ENCODE results near the gene ZNF236. TPM values are rescaled to one million over a fixed set of nuclear protein-coding genes. Genes with fewer than 3 reads are reported as not detected.

Gene ZNF236
- total RNA-seq, 1 experiment from 2014 or later, result 14.9 TPM

DNA sequence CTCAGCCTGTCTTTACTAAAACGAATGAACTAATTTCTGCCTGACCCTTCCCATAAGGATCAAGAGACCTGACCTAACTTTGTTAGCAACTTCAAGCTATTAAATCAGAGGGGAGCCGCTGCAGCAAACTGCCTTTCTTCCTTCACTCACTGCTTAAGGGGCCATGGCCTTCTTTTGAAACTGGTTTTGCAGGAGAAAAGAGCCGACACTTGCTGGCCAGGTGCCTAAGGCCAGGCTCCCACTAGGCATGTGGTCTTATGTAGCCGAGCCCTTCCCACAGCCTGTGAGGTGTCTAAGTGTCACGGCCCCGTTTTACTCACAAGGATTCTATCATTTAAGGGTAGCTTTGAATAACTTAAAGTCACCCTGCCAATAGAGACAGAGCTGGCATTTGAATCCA lies 130.8 kb downstream of the ZNF236 start:
- Histone ChIP-seq H3K36me3 (ENCODE audit: control insufficient read depth, insufficient read depth, low read length) (no peaks in the 10 kb centered on the region), H3K4me3 (ENCODE audit: low read depth, low read length) (no peak overlapping the region), H3K27me3 (replicated peaks; ENCODE audit: control insufficient read depth, insufficient read depth, low read length) (no peaks in the 10 kb centered on the region), H3K4me1 (no peaks in the 10 kb centered on the region), H3K9me3 (no peaks in the 10 kb centered on the region)
- CTCF ChIA-PET, result no interaction called here
- H3K4me1 Mint-ChIP-seq (ENCODE audit: low read depth, unreplicated experiment), result no peaks in the 10 kb centered on the region
- POLR2A ChIA-PET, result no interaction called here
- no peaks in the 10 kb centered on the region for H3K9me3 Mint-ChIP-seq (ENCODE audit: unreplicated experiment)
- no peaks in the 10 kb centered on the region for H3K27me3 Mint-ChIP-seq (ENCODE audit: insufficient read depth, unreplicated experiment)
- TF ChIP-seq, protein P1, sequence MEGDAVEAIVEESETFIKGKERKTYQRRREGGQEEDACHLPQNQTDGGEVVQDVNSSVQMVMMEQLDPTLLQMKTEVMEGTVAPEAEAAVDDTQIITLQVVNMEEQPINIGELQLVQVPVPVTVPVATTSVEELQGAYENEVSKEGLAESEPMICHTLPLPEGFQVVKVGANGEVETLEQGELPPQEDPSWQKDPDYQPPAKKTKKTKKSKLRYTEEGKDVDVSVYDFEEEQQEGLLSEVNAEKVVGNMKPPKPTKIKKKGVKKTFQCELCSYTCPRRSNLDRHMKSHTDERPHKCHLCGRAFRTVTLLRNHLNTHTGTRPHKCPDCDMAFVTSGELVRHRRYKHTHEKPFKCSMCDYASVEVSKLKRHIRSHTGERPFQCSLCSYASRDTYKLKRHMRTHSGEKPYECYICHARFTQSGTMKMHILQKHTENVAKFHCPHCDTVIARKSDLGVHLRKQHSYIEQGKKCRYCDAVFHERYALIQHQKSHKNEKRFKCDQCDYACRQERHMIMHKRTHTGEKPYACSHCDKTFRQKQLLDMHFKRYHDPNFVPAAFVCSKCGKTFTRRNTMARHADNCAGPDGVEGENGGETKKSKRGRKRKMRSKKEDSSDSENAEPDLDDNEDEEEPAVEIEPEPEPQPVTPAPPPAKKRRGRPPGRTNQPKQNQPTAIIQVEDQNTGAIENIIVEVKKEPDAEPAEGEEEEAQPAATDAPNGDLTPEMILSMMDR (IDR thresholded peaks at IDR 0.05; ENCODE audit: insufficient read depth in 1 of 2, low read depth in 1 of 2, low read length in 1 of 2, severe bottlenecking in 1 of 2, unreplicated experiment in 1 of 2), result no peak
- no peak overlapping the region for H3K4me3 Mint-ChIP-seq (ENCODE audit: unreplicated experiment)
- H3K36me3 Mint-ChIP-seq (ENCODE audit: insufficient read depth, unreplicated experiment), result no peaks in the 10 kb centered on the region
- BruUV-seq (replicated peaks), result no TSS peak
- intact Hi-C loops (cut with micrococcal nuclease; ENCODE audit: unreplicated experiment), result no loop called here
- no peak for DNase-seq
- no peak overlapping the region for H3K27ac Mint-ChIP-seq (ENCODE audit: unreplicated experiment)

DNA sequence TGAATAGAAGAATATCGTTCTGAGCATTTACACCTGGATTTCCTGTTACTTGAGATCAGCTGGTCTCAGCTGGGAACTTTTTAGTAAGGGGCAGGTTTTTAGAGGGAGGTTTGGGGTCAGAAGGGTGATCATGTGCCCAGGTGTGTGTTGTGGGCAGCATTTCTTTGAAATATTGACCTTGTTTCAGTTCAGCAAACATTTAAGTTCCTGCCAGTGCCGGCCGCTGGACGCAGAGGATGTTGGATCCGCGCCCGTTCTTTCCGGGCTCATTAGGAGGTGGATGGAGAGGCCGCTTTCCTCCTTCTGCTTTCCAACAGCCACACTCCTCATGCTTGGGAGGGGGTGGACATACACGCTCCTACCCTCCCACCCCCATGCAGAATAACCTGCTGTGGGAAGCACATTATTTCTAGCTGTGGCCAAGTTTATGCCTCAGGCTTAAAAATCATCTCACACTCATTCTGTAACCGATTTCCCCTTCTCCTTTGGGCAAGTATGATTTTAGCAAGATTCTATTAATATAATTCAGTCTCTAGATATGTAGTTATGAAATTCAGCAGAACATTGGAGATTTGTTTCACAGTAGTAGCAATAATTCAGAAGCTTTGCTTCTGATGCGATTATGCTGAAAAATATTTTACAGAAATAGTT lies 131.4 kb downstream of the ZNF236 start:
- H3K9me3 ChIP-seq, result no peaks in the 10 kb centered on the region
- Mint-ChIP-seq H3K36me3 (ENCODE audit: insufficient read depth, unreplicated experiment) (no peaks in the 10 kb centered on the region), H3K27me3 (ENCODE audit: insufficient read depth, unreplicated experiment) (no peaks in the 10 kb centered on the region), H3K4me3 (ENCODE audit: unreplicated experiment) (no peak overlapping the region), H3K4me1 (ENCODE audit: low read depth, unreplicated experiment) (no peaks in the 10 kb centered on the region), H3K9me3 (ENCODE audit: unreplicated experiment) (no peaks in the 10 kb centered on the region), H3K27ac (ENCODE audit: unreplicated experiment) (no peak overlapping the region)
- H3K4me1 ChIP-seq, result no peaks in the 10 kb centered on the region
- H3K27me3 ChIP-seq (replicated peaks; ENCODE audit: control insufficient read depth, insufficient read depth, low read length), result no peaks in the 10 kb centered on the region
- ChIA-PET POLR2A (no interaction called here), CTCF (no interaction called here)
- intact Hi-C loops (cut with micrococcal nuclease; ENCODE audit: unreplicated experiment), result no loop called here
- DNase-seq, result no peak
- TF ChIP-seq, protein P1 (IDR thresholded peaks at IDR 0.05; ENCODE audit: insufficient read depth in 1 of 2, low read depth in 1 of 2, low read length in 1 of 2, severe bottlenecking in 1 of 2, unreplicated experiment in 1 of 2), result no peak
- BruUV-seq (replicated peaks), result no TSS peak
- no peak overlapping the region for H3K4me3 ChIP-seq (ENCODE audit: low read depth, low read length)
- H3K36me3 ChIP-seq (ENCODE audit: control insufficient read depth, insufficient read depth, low read length), result no peaks in the 10 kb centered on the region

DNA sequence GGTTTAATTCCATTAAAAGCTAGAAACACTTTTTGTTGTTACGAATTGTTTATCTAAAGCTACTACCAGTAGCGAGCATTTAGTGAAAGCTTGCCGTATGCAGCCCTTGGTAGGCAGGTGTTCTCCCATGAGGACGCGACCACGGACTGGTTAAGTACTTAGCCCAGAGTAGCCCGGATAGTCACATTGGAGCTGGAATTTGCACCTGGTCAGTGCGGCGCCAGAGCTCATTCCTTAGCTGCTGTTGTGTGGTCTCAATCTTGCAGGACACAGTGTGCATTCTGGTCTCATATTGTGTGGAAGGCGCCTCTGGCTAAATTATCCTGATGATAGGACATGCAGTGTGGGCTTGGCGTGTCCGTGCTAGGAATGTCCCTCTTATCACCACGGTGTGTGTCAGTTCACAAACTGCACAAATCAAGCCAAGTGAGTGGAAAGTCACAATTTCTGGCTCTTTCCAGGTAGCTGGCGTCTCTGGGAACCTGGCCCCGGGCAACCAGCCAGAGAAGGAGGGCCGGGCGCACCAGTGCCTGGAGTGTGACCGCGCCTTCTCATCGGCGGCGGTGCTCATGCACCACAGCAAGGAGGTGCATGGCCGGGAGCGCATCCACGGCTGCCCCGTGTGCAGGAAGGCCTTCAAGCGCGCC lies 133.3 kb downstream of the ZNF236 start:
- BruUV-seq (replicated peaks), result no TSS peak
- Mint-ChIP-seq H3K36me3 (ENCODE audit: insufficient read depth, unreplicated experiment) (peaks cover 10% of the 10 kb centered on the region), H3K27ac (ENCODE audit: unreplicated experiment) (no peak overlapping the region), H3K27me3 (ENCODE audit: insufficient read depth, unreplicated experiment) (no peaks in the 10 kb centered on the region), H3K9me3 (ENCODE audit: unreplicated experiment) (no peaks in the 10 kb centered on the region), H3K4me3 (ENCODE audit: unreplicated experiment) (no peak overlapping the region), H3K4me1 (ENCODE audit: low read depth, unreplicated experiment) (no peaks in the 10 kb centered on the region)
- intact Hi-C loops (cut with micrococcal nuclease; ENCODE audit: unreplicated experiment), result no loop called here
- Histone ChIP-seq H3K4me3 (ENCODE audit: low read depth, low read length) (no peak overlapping the region), H3K9me3 (no peaks in the 10 kb centered on the region), H3K4me1 (no peaks in the 10 kb centered on the region), H3K27me3 (replicated peaks; ENCODE audit: control insufficient read depth, insufficient read depth, low read length) (no peaks in the 10 kb centered on the region), H3K36me3 (ENCODE audit: control insufficient read depth, insufficient read depth, low read length) (no peaks in the 10 kb centered on the region)
- CTCF ChIA-PET, result no interaction called here
- no peak for DNase-seq
- POLR2A ChIA-PET, result no interaction called here
- TF ChIP-seq, protein P1 (IDR thresholded peaks at IDR 0.05; ENCODE audit: insufficient read depth in 1 of 2, low read depth in 1 of 2, low read length in 1 of 2, severe bottlenecking in 1 of 2, unreplicated experiment in 1 of 2), result no peak
